ENCODE measurements around the gene RAB11FIP3. TPM values are rescaled to one million over a fixed set of nuclear protein-coding genes. Genes with fewer than 3 reads are reported as not detected.

The RAB11FIP3 gene
- total and polyA plus RNA-seq, 2 of the 13 experiments (the other 11 are each of a cell fraction or from before 2014, with no cell fraction given), result 34.3 to 57.6 TPM

DNA sequence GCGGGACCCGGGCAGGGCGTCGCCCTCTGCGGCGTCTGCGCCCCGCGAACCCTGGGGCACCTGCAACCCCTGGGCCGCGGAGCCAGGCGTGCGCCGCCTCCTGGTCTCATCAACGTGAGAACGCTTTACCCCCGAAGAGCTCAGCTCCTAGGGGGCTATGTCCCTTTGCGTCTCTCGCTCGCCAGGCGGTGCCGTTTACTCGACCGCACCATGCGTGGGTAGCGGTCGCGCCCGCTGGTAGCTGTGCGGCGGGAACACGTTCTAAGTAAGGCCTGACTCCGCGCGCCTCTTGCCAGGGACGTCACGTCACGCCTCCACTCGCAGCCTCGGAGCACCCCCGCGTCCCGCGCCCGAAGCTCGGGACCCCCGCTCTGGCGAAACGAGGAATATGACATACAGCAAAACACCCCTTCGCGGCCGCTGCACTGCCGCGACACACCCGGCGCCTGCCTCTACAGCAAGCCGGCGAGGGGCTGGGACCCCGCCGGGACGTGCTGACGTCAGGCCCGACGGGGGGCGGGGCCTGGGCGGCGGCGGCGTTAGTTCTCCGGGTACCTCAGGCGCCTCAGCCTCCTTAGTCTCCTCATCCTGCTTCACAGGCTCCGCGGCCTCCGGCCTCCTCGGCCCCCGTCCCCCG lies at the start of gene RAB11FIP3 (continued):
- TF ChIP-seq TAF15 (IDR thresholded peaks at IDR 0.05; ENCODE audit: low read depth, low read length, poor library complexity, severe bottlenecking), result no peak
- no peak for TF ChIP-seq TBX3 (IDR thresholded peaks at IDR 0.05; ENCODE audit: borderline replicate concordance)
- TF ChIP-seq ZNF660 (CRISPR knock-in tag; IDR thresholded peaks at IDR 0.05; ENCODE audit: borderline replicate concordance, low read depth), result no peak; the same call in 1 of the 2 replicates
- no peak for TF ChIP-seq MEF2D (CRISPR knock-in tag; IDR thresholded peaks at IDR 0.05)
- no peak; the same call in 1 of the 2 replicates for TF ChIP-seq WIZ (CRISPR knock-in tag; IDR thresholded peaks at IDR 0.05)
- peak; percentile 25; the same call in 1 of the 2 replicates for TF ChIP-seq SPEN (CRISPR knock-in tag; IDR thresholded peaks at IDR 0.05; ENCODE audit: low read depth)
- TF ChIP-seq PCBP2 (optimal IDR thresholded peaks at IDR 0.05; ENCODE audit: low read depth, low read length, poor library complexity, severe bottlenecking), result no peak
- TF ChIP-seq ZNF160 (CRISPR knock-in tag; IDR thresholded peaks at IDR 0.05), result peak; percentile 63; the same call in 1 of the 2 replicates
- TF ChIP-seq EEA1 (CRISPR knock-in tag; IDR thresholded peaks at IDR 0.05; ENCODE audit: borderline replicate concordance), result no peak
- TF ChIP-seq BRCA1 (CRISPR knock-in tag; IDR thresholded peaks at IDR 0.05), result 0 out of 2 replicates have a peak, but pooled peaks have one; percentile 37
- TF ChIP-seq, protein P1, sequence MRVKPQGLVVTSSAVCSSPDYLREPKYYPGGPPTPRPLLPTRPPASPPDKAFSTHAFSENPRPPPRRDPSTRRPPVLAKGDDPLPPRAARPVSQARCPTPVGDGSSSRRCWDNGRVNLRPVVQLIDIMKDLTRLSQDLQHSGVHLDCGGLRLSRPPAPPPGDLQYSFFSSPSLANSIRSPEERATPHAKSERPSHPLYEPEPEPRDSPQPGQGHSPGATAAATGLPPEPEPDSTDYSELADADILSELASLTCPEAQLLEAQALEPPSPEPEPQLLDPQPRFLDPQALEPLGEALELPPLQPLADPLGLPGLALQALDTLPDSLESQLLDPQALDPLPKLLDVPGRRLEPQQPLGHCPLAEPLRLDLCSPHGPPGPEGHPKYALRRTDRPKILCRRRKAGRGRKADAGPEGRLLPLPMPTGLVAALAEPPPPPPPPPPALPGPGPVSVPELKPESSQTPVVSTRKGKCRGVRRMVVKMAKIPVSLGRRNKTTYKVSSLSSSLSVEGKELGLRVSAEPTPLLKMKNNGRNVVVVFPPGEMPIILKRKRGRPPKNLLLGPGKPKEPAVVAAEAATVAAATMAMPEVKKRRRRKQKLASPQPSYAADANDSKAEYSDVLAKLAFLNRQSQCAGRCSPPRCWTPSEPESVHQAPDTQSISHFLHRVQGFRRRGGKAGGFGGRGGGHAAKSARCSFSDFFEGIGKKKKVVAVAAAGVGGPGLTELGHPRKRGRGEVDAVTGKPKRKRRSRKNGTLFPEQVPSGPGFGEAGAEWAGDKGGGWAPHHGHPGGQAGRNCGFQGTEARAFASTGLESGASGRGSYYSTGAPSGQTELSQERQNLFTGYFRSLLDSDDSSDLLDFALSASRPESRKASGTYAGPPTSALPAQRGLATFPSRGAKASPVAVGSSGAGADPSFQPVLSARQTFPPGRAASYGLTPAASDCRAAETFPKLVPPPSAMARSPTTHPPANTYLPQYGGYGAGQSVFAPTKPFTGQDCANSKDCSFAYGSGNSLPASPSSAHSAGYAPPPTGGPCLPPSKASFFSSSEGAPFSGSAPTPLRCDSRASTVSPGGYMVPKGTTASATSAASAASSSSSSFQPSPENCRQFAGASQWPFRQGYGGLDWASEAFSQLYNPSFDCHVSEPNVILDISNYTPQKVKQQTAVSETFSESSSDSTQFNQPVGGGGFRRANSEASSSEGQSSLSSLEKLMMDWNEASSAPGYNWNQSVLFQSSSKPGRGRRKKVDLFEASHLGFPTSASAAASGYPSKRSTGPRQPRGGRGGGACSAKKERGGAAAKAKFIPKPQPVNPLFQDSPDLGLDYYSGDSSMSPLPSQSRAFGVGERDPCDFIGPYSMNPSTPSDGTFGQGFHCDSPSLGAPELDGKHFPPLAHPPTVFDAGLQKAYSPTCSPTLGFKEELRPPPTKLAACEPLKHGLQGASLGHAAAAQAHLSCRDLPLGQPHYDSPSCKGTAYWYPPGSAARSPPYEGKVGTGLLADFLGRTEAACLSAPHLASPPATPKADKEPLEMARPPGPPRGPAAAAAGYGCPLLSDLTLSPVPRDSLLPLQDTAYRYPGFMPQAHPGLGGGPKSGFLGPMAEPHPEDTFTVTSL (CRISPR knock-in tag; IDR thresholded peaks at IDR 0.05; ENCODE audit: borderline replicate concordance), result no peak
- no peak for TF ChIP-seq SMARCC2 (IDR thresholded peaks at IDR 0.05)
- TF ChIP-seq, protein P2, sequence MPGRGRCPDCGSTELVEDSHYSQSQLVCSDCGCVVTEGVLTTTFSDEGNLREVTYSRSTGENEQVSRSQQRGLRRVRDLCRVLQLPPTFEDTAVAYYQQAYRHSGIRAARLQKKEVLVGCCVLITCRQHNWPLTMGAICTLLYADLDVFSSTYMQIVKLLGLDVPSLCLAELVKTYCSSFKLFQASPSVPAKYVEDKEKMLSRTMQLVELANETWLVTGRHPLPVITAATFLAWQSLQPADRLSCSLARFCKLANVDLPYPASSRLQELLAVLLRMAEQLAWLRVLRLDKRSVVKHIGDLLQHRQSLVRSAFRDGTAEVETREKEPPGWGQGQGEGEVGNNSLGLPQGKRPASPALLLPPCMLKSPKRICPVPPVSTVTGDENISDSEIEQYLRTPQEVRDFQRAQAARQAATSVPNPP (CRISPR knock-in tag; IDR thresholded peaks at IDR 0.05), result no peak
- TF ChIP-seq ZNF337 (CRISPR knock-in tag; IDR thresholded peaks at IDR 0.05; ENCODE audit: borderline replicate concordance, low read depth), result peak; percentile 29; the same call in 1 of the 2 replicates
- TF ChIP-seq, protein P3, sequence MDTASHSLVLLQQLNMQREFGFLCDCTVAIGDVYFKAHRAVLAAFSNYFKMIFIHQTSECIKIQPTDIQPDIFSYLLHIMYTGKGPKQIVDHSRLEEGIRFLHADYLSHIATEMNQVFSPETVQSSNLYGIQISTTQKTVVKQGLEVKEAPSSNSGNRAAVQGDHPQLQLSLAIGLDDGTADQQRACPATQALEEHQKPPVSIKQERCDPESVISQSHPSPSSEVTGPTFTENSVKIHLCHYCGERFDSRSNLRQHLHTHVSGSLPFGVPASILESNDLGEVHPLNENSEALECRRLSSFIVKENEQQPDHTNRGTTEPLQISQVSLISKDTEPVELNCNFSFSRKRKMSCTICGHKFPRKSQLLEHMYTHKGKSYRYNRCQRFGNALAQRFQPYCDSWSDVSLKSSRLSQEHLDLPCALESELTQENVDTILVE (CRISPR knock-in tag; IDR thresholded peaks at IDR 0.05), result no peak
- TF ChIP-seq SAFB2 (CRISPR knock-in tag; IDR thresholded peaks at IDR 0.05; ENCODE audit: borderline replicate concordance, low read depth), result no peak; the same call in 1 of the 2 replicates
- no peak for TF ChIP-seq ZNF326 (CRISPR knock-in tag; IDR thresholded peaks at IDR 0.05; ENCODE audit: borderline replicate concordance)
- TF ChIP-seq TRIM24 (CRISPR knock-in tag; IDR thresholded peaks at IDR 0.05), result no peak
- no peak for TF ChIP-seq ZMYM3 (CRISPR knock-in tag; IDR thresholded peaks at IDR 0.05)
- TF ChIP-seq MAZ (IDR thresholded peaks at IDR 0.05; ENCODE audit: borderline replicate concordance, low read depth, low read length), result no peak
- peak; percentile 68; the same call in 1 of the 2 replicates for TF ChIP-seq MAZ (CRISPR knock-in tag; IDR thresholded peaks at IDR 0.05; ENCODE audit: low read depth)
